ENCODE measurements around the gene ZBTB40.

The ZBTB40 gene

DNA sequence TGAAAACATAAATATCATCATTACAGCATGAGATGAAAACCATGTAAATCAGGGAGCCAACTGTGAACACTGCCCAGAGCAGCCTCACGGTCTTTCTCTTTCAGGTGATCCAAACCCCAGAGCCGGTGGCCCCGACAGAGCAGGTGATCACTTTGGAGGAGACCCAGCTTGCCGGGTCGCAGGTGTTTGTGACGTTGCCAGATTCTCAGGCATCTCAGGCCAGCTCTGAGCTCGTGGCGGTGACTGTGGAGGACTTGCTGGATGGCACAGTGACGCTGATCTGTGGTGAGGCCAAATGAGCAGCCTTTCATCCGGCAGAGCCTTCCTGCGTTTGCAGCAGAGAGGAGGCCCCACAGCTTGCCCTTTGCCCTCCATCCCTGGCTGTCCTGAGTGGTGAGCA lies 74.4 kb downstream of the ZBTB40 start:
- no peak for TF ChIP-seq CTCF (IDR thresholded peaks at IDR 0.05; ENCODE audit: low read depth, low read length, missing control alignments)
- in situ Hi-C loops (cut with HindIII; ENCODE audit: low sequenced_read_pairs): no loop called here
- no peak for DNase-seq (ENCODE audit: low read depth)
- no peak overlapping the region for H3K4me3 ChIP-seq (ENCODE audit: low read depth, low read length)

DNA sequence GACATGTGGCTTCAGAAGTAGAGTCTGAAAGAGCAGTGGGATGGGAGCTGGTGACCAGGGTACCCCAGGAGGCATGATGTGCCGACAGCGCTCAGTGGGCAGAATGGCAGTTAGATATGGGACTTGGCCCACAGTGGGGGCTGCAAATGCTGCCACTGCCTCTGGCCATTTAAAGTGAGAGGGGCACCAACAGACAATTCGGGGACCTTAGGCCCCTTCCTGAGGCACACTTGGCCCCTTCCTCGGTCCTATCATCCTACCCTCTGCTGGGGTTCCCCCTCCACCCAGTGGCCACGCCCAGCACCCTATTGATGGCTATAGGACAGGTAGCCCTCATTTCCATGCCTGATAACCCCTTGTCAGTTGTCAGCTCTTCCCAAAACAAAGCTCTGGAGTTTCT lies 75.0 kb downstream of the ZBTB40 start:
- in situ Hi-C loops (cut with HindIII; ENCODE audit: low sequenced_read_pairs): no loop called here
- no peak for TF ChIP-seq CTCF (IDR thresholded peaks at IDR 0.05; ENCODE audit: low read depth, low read length, missing control alignments)
- no peak for DNase-seq (ENCODE audit: low read depth)

DNA sequence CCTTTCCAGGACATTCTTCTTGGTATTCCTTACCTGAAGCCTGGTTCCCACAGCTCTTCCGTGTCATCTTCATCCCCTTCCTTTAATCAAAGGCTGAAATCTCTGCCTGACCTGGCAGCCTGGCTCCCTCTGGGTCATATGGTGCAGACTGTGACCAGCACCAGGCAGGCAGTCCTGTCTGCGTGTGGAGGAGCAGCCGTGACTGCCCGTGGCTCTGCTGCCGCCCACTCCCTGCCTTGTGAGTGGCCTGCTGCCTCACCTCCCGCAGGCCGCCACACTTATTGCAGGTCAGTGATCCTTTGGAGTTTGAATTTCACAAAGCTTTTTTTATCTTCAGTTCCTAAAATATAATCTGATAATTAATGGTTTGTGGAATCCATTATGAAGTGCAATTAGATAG lies 75.5 kb downstream of the ZBTB40 start:
- in situ Hi-C loops (cut with HindIII; ENCODE audit: low sequenced_read_pairs): no loop called here
- H3K4me3 ChIP-seq (ENCODE audit: low read depth, low read length): no peak overlapping the region
- TF ChIP-seq CTCF (IDR thresholded peaks at IDR 0.05; ENCODE audit: low read depth, low read length, missing control alignments): no peak
- DNase-seq (ENCODE audit: low read depth): no peak

More for the DNA sequence above, 75.0 kb downstream of the ZBTB40 start:
- no peak overlapping the region for H3K4me3 ChIP-seq (ENCODE audit: low read depth, low read length)

GRCh38 chr1:22527555-22528296 lies 76.1 kb downstream of the ZBTB40 start:
- in situ Hi-C loops (cut with HindIII; ENCODE audit: low sequenced_read_pairs): no loop called here
- no peak overlapping the region for H3K4me3 ChIP-seq (ENCODE audit: low read depth, low read length)
- no peak for DNase-seq (ENCODE audit: low read depth)
- peak; percentile 25 for TF ChIP-seq CTCF (IDR thresholded peaks at IDR 0.05; ENCODE audit: low read depth, low read length, missing control alignments)

DNA sequence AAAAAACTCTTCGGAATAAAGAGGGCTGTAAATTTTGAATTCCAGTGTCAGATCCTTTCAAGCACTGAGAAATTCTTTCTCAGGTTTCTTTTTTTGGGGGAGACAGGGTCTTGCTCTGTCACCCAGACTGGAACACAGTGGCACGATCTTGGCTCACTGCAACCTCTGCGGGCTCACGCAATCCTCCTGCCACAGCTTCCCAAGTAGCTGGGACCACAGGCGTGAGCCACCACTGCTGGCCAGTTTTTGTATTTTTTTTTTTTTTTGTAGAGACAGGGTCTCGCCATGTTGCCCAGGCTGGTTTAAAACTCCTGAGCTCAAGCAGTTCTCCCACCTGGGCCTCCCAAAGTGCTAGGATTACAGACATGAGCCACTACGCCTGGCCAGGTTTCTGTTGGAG lies 76.8 kb downstream of the ZBTB40 start:
- in situ Hi-C loops (cut with HindIII; ENCODE audit: low sequenced_read_pairs): no loop called here
- no peak for TF ChIP-seq CTCF (IDR thresholded peaks at IDR 0.05; ENCODE audit: low read depth, low read length, missing control alignments)
- no peak overlapping the region for H3K4me3 ChIP-seq (ENCODE audit: low read depth, low read length)
- no peak for DNase-seq (ENCODE audit: low read depth)

- DNase-seq (ENCODE audit: low read depth): no peak
- H3K4me3 ChIP-seq (ENCODE audit: low read depth, low read length): no peak overlapping the region
- in situ Hi-C loops (cut with HindIII; ENCODE audit: low sequenced_read_pairs): no loop called here
- no peak for TF ChIP-seq CTCF (IDR thresholded peaks at IDR 0.05; ENCODE audit: low read depth, low read length, missing control alignments)
These were observed 78.4 kb downstream of the ZBTB40 start for GRCh38 chr1:22529901-22530621.
